ENCODE data around the gene CCL22. TPM values are rescaled to one million over a fixed set of nuclear protein-coding genes. Genes with fewer than 3 reads are reported as not detected.

The CCL22 gene
- total RNA-seq, 1 experiment from 2014 or later: not detected

DNA sequence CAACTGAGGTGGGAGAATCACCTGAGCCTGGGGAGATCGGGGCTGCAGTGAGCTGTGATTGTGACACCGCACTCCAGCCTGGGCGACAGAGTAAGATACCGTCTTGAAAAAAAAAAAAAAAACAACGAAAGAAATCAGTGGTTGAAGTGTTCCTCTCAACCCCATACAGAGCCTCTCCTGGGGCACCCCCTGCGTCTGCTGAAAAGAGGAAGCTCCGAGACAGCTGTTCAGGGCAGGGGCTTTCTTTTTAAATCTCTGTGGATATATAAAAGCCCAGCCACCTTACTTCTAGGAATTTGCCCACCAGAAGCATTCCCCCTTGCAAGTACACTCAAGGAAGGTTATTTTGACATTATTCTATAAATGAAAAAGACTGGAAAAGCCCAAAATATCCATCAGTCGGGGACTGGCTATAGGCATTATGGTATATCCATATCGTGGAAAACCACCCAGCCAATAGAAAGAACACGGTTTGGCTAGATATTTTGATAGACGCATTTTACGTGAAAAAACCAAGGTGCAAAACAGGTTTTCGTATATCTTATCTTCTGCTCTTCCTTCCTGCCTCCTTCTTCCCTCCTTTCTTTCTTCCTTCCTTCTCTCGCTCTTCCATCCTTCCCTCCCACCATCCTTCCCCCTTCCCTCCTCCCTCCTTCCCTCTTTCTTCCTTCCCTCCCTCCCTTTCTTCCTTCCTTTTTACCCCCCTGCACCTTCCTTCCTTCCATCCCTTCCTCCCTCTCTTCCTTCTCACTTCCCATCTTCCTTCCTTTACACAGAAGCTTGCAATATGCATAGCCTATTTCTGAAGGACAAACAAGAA is 9.2 kb upstream of the CCL22 start:
- TF ChIP-seq, protein P1, sequence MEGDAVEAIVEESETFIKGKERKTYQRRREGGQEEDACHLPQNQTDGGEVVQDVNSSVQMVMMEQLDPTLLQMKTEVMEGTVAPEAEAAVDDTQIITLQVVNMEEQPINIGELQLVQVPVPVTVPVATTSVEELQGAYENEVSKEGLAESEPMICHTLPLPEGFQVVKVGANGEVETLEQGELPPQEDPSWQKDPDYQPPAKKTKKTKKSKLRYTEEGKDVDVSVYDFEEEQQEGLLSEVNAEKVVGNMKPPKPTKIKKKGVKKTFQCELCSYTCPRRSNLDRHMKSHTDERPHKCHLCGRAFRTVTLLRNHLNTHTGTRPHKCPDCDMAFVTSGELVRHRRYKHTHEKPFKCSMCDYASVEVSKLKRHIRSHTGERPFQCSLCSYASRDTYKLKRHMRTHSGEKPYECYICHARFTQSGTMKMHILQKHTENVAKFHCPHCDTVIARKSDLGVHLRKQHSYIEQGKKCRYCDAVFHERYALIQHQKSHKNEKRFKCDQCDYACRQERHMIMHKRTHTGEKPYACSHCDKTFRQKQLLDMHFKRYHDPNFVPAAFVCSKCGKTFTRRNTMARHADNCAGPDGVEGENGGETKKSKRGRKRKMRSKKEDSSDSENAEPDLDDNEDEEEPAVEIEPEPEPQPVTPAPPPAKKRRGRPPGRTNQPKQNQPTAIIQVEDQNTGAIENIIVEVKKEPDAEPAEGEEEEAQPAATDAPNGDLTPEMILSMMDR (conservative IDR thresholded peaks at IDR 0.05): no peak
- no peak overlapping the region for H4K91ac ChIP-seq (ENCODE audit: insufficient read length, low read depth, low read length)
- H3K4me2 ChIP-seq (ENCODE audit: insufficient read depth, insufficient read length, low read length): no peak overlapping the region
- no peaks in the 10 kb centered on the region for H3K79me2 ChIP-seq (ENCODE audit: insufficient read depth, low read length)
- 89% methylated on average over 1 of the region's 14 CpGs for WGBS (ENCODE audit: extremely low coverage, insufficient read length, low lambda C conversion rate)
- H3K79me1 ChIP-seq (ENCODE audit: insufficient read depth, low read depth, low read length, poor library complexity, severe bottlenecking): no peaks in the 10 kb centered on the region
- Mint-ChIP-seq H3K4me1 (no peaks in the 10 kb centered on the region), H3K4me3 (no peak overlapping the region), H3K36me3 (ENCODE audit: insufficient read depth in 1 of 3, low read depth in 3 of 3) (no peaks in the 10 kb centered on the region), H3K9me3 (no peaks in the 10 kb centered on the region; a peak in 1 of 5 replicates), H3K27ac (no peak overlapping the region), H3K27me3 (ENCODE audit: low read depth) (peaks cover 30% of the 10 kb centered on the region)
- H2BK5ac ChIP-seq (ENCODE audit: insufficient read length, low read length): no peak overlapping the region
- no peak overlapping the region for H3K56ac ChIP-seq (ENCODE audit: insufficient read length, low read depth, low read length)
- H3K27ac ChIP-seq (ENCODE audit: insufficient read length, low read depth, low read length): no peak overlapping the region
- H3K18ac ChIP-seq (ENCODE audit: insufficient read length, low read depth, low read length): no peak overlapping the region
- no peaks in the 10 kb centered on the region for H3K27me3 ChIP-seq (ENCODE audit: insufficient read depth, low read length)
- no peaks in the 10 kb centered on the region for H3K4me1 ChIP-seq (ENCODE audit: insufficient read depth, low read length)
- no peak overlapping the region for H4K8ac ChIP-seq (replicated peaks; ENCODE audit: insufficient read length, low read depth, low read length)
- H3K4ac ChIP-seq (ENCODE audit: low read depth, low read length): no peak overlapping the region
- no peak overlapping the region for H3K23ac ChIP-seq (ENCODE audit: insufficient read length, low read depth, low read length)
- no peak overlapping the region for H2AK5ac ChIP-seq (ENCODE audit: insufficient read length, low read length)
- H4K5ac ChIP-seq (ENCODE audit: insufficient read length, low read depth, low read length): no peak overlapping the region
- H2AFZ ChIP-seq (ENCODE audit: low read length): no peak overlapping the region
- H2BK15ac ChIP-seq (ENCODE audit: low read depth, low read length): no peak overlapping the region
- no peak overlapping the region for H2BK120ac ChIP-seq (ENCODE audit: low read depth, low read length, poor library complexity, severe bottlenecking)
- H4K20me1 ChIP-seq (ENCODE audit: control insufficient read depth, insufficient read depth, insufficient read length): no peaks in the 10 kb centered on the region
- no peak overlapping the region for H2BK12ac ChIP-seq (ENCODE audit: insufficient read length, low read depth, low read length)
- no peak for DNase-seq
- no peak overlapping the region for H3K9ac ChIP-seq (ENCODE audit: extremely low read depth, insufficient read length, low read length)
- H3K23me2 ChIP-seq (ENCODE audit: insufficient read length, low read depth, low read length, poor library complexity, severe bottlenecking): no peaks in the 10 kb centered on the region
- H3T11ph ChIP-seq (ENCODE audit: low read length): no peak overlapping the region
- no peak overlapping the region for H3K14ac ChIP-seq (ENCODE audit: insufficient read depth, low read length)
- no peaks in the 10 kb centered on the region for H3K9me3 ChIP-seq (ENCODE audit: control insufficient read depth, low read depth, low read length)
- H2BK20ac ChIP-seq (ENCODE audit: low read depth, low read length, poor library complexity, severe bottlenecking): no peak overlapping the region

All from H9 (cell line).